SK-N-SH treated with all-trans-retinoic acid at 6 μM for 48 hours (cell line): Measurements from ENCODE around the gene PRKCZ.

Experiments
- ATAC-seq: fragments of 200-7000 bp; cut with Tn5 transposase; 3 replicates; pipeline ENCODE4 v1.9.1; 2020; ENCODE audit warnings: mild to moderate bottlenecking, moderate library complexity
- ARNTL ChIP-seq: fragments of 450-650 bp; formaldehyde crosslinking; IDR thresholded peaks from 2 replicates; pipeline ENCODE4 v1.5.0; 2020; ENCODE audit warnings: low read depth, mild to moderate bottlenecking, moderate library complexity, borderline replicate concordance
- BACH2 ChIP-seq: fragments of 250-450 bp; sonication (Bioruptor Pico); IDR thresholded peaks from 2 replicates; pipeline ENCODE4 v1.9.0; 2021; ENCODE audit warnings: mild to moderate bottlenecking, borderline replicate concordance
- CREB5 ChIP-seq: fragments of 250-450 bp; sonication (Bioruptor Pico); IDR thresholded peaks from 2 replicates; pipeline ENCODE4 v1.5.1; 2020; ENCODE audit warnings: low read depth, mild to moderate bottlenecking, moderate library complexity
- CSDC2 ChIP-seq: fragments of 250-450 bp; sonication (Bioruptor Pico); IDR thresholded peaks from 2 replicates; pipeline ENCODE4 v1.5.0; 2020; ENCODE audit warnings: mild to moderate bottlenecking, moderate library complexity
- GLIS3 ChIP-seq: fragments of 250-450 bp; sonication (Bioruptor Pico); IDR thresholded peaks from 2 replicates; pipeline ENCODE4 v1.5.0; 2020; ENCODE audit warnings: mild to moderate bottlenecking, moderate library complexity
- OSR1 ChIP-seq: fragments of 250-450 bp; sonication (Bioruptor Pico); IDR thresholded peaks from 2 replicates; pipeline ENCODE4 v1.8.0; 2022; ENCODE audit warnings: moderate library complexity, mild to moderate bottlenecking, inconsistent platforms
- PATZ1 ChIP-seq: fragments of 250-450 bp; sonication (Bioruptor Pico); IDR thresholded peaks from 2 replicates; pipeline ENCODE4 v1.8.0; 2020; ENCODE audit warnings: mild to moderate bottlenecking, moderate library complexity, borderline replicate concordance
- POU6F1 ChIP-seq: fragments of 250-450 bp; sonication (Bioruptor Pico); IDR thresholded peaks from 2 replicates; pipeline ENCODE4 v1.8.0; 2021; ENCODE audit warnings: low read depth, mild to moderate bottlenecking, moderate library complexity, borderline replicate concordance
- PPARA ChIP-seq: fragments of 250-450 bp; sonication (Bioruptor Pico); IDR thresholded peaks from 2 replicates; pipeline ENCODE4 v1.5.0; 2020; ENCODE audit warnings: mild to moderate bottlenecking, borderline replicate concordance
- RARB ChIP-seq: fragments of 250-450 bp; sonication (Bioruptor Pico); IDR thresholded peaks from 2 replicates; pipeline ENCODE4 v1.8.0; 2021; ENCODE audit warnings: mild to moderate bottlenecking, moderate library complexity
- SNAI2 ChIP-seq: fragments of 250-450 bp; sonication (Bioruptor Pico); IDR thresholded peaks from 2 replicates; pipeline ENCODE4 v1.5.0; 2020; ENCODE audit warnings: mild to moderate bottlenecking, moderate library complexity
- TCF4 ChIP-seq: fragments of 250-450 bp; sonication (Bioruptor Pico); IDR thresholded peaks from 2 replicates; pipeline ENCODE4 v1.8.0; 2021; ENCODE audit warnings: mild to moderate bottlenecking, moderate library complexity, borderline replicate concordance
- TOX ChIP-seq: fragments of 250-450 bp; sonication (Bioruptor Pico); IDR thresholded peaks from 2 replicates; pipeline ENCODE4 v1.8.0; 2021; ENCODE audit warnings: mild to moderate bottlenecking, moderate library complexity, borderline replicate concordance
- TSHZ2 ChIP-seq: fragments of 250-450 bp; sonication (Bioruptor Pico); IDR thresholded peaks from 2 replicates; pipeline ENCODE4 v1.5.0; 2020; ENCODE audit warnings: mild to moderate bottlenecking, moderate library complexity
- ZC3H10 ChIP-seq: fragments of 250-450 bp; sonication (Bioruptor Pico); IDR thresholded peaks from 2 replicates; pipeline ENCODE4 v1.5.1; 2021; ENCODE audit warnings: mild to moderate bottlenecking, moderate library complexity
- ZFP3 ChIP-seq: fragments of 250-450 bp; sonication (Bioruptor Pico); IDR thresholded peaks from 2 replicates; pipeline ENCODE4 v1.5.0; 2020; ENCODE audit warnings: mild to moderate bottlenecking, moderate library complexity
- ZFP30 ChIP-seq: fragments of 450-650 bp; formaldehyde crosslinking; IDR thresholded peaks from 2 replicates; pipeline ENCODE4 v1.5.0; 2022; ENCODE audit warnings: mild to moderate bottlenecking, moderate library complexity
- ZNF70 ChIP-seq: fragments of 450-650 bp; formaldehyde crosslinking; IDR thresholded peaks from 2 replicates; pipeline ENCODE4 v1.5.0; 2020; ENCODE audit warnings: mild to moderate bottlenecking, moderate library complexity
- ZNF8 ChIP-seq: fragments of 450-650 bp; formaldehyde crosslinking; IDR thresholded peaks from 2 replicates; pipeline ENCODE4 v1.5.0; 2020; ENCODE audit warnings: mild to moderate bottlenecking, moderate library complexity

The PRKCZ gene

GRCh38 chr1:2195785-2196184 is 145.6 kb downstream of the PRKCZ start:
- TF ChIP-seq PATZ1 (no peak), TOX (CRISPR knock-in tag) (no peak), ZFP3 (CRISPR knock-in tag) (no peak), PPARA (no peak), TSHZ2 (CRISPR knock-in tag) (no peak), RARB (CRISPR knock-in tag) (no peak), CREB5 (CRISPR knock-in tag) (no peak), BACH2 (no peak), GLIS3 (CRISPR knock-in tag) (no peak), ZFP30 (CRISPR knock-in tag) (no peak), POU6F1 (CRISPR knock-in tag) (no peak)
- TF ChIP-seq, all 23 proteins: peak for 0
- ATAC-seq, result no peak

- ATAC-seq, result no peak
- no peak for TF ChIP-seq OSR1
- no peak for TF ChIP-seq ARNTL (CRISPR knock-in tag)
These were observed 146.9 kb downstream of the PRKCZ start for GRCh38 chr1:2196901-2197638.

- ATAC-seq, result no peak
- TF ChIP-seq POU6F1 (CRISPR knock-in tag) (no peak), ZNF8 (CRISPR knock-in tag) (no peak), ZFP3 (CRISPR knock-in tag) (no peak), GLIS3 (CRISPR knock-in tag) (no peak), PATZ1 (no peak), ARNTL (CRISPR knock-in tag) (no peak), ZC3H10 (CRISPR knock-in tag) (no peak), TSHZ2 (CRISPR knock-in tag) (no peak), TOX (CRISPR knock-in tag) (no peak), SNAI2 (CRISPR knock-in tag) (no peak), ZNF70 (CRISPR knock-in tag) (no peak), TCF4 (CRISPR knock-in tag) (no peak), CSDC2 (CRISPR knock-in tag) (no peak), OSR1 (no peak), ZFP30 (CRISPR knock-in tag) (no peak)
These were observed 147.5 kb downstream of the PRKCZ start for GRCh38 chr1:2197707-2198165.
